ENCODE data around the gene PPP1R13L.

The PPP1R13L gene

GRCh38 chr19:45406226-45407090 is 1.6 kb upstream of the PPP1R13L start, which contains the start of gene POLR1G:
Gene POLR1G, plus strand, starts transcription at chr19:45406644. Its CDS starts 53 bp downstream, at chr19:45406697.
- DNase-seq: peak; percentile 81
- peak; percentile 77 for ATAC-seq

DNA sequence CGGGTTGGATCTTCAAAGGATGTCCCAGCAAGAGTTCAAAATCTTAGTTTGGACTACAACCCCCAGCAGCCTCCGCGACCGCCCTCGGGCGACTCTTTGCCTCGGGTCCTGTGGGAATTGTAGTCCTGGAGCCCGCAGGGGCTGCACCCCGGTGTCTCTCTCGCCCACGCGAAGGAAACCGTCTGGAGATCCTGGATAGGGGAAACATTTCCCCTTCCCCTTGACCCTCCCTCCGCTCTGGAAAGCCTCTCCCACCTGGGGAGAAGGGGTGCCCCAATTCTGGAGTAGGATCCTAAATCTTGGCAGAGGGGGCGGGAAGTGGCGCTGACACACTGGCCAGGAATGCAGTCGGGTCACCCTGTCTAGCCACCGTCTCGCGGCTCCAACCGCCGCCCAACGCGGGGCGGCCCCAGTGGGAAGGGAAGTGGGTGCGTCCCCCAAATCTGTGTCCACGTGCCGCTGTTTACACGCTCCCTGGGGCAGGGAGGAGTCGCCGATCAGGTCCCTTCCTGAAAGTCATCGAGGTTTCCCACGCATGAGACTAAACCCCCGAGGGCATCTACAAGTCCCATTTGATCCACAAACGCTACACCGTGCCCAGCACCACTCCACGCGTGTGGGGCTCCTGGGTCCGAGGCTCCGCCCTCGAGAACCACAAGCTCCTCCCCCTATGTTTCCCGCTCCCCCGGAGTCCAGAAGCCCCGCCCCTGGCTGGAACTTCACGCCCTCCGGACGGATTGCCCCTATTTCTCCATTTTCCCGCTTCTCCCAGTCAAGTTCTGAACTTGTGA is 761 bp upstream of the PPP1R13L start:
- peak; percentile 88 for DNase-seq

DNA sequence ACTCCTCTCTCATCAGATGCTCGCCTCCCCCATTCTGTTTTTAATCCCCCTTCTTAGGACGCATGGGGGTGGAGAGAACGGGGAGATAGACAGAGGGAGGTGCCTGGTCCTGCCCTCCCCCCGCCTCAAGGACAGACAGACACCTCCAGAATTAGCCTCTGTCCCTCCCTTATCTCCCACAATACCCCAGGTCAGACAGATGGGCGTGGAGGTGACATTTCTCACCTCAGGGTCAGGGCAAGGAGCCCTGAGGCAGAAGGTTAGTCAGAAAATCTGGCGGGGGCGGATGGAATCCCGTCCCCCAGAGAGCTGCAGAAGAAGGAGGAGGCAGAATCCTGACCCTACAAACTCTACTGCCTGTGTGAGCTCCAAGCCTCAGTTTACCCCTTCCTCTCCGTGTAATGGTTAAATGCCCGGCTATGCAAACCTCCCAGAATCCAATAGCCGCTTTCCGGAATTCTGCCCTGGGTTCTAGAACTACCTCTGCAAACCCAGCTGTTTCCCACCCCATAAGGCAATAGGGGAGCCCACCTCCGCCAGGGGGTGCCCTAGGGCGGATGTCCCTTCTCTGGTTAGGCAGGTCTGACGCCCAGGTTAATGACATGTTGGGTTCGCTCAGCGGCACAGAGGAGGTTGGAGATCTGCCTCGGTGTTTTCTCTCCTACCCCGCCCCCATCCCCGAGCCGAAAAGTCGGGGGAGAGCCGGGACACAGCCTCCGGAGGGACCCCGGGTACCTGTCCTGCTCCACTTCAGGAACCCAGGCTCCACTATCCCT is 900 bp downstream of the PPP1R13L start:
- ATAC-seq (no peak), DNase-seq (peak; percentile 85)

More for the DNA sequence above, 761 bp upstream of the PPP1R13L start:
- peak; percentile 56 for ATAC-seq

GRCh38 chr19:45403272-45403671 is 1.6 kb downstream of the PPP1R13L start:
- ATAC-seq: no peak
- no peak for DNase-seq

DNA sequence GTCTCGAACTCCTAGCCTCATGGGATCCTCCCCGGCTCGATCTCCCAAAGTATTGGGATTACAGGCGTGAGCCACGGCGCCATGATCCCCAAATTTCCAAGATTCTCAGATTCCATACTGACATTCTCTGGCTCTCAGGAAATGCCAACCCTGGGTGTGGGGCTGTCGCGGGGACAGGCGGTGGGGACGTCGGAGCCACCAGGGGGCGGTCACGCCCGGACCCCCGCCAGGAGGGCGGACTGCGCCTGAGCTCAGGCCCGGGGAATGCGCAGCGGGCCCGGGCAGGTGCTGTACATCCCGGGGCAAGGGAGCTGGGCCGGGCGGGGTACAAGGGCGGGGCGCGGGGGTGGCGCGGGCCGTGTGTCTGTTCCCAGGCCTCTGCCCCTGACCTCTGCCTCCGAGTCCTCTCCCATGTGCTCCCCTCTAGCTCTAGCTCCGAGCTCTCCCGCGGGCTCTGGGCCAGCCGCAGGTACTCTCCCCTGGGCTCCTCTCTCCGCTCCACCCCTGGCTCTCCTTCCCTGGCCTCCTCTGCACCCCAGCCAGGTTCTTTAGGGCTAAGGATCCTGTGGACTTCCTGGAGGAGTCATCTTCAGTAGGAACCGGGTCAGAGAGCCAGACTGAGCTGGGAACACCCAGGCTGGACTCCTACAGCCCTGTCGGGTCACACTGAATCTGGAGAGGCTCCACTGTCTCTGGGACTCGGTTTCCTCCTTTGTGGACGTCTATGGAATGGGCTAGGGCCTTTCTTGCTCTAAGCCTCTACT is 2.4 kb downstream of the PPP1R13L start:
- DNase-seq (peak; percentile 58), ATAC-seq (no peak)

DNA sequence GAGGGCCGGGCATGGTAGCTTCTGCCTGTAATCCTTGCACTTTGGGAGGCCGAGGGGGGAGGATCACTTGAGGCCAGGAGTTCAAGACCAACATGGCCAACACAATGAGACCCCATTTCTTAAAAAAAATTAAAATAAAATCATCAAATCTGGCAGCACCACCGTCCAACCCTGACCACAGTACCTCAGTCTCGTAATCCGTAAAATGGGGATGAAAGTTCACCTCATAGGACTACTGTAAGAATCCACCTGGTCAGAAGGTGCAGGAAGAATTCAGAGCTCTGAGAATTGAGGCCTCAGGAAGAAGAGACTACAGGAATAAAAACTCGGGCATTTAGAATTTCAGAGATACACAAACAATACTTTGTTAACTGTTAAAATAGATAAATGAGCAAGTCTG is 3.1 kb downstream of the PPP1R13L start:
- DNase-seq (no peak), ATAC-seq (no peak)

DNA sequence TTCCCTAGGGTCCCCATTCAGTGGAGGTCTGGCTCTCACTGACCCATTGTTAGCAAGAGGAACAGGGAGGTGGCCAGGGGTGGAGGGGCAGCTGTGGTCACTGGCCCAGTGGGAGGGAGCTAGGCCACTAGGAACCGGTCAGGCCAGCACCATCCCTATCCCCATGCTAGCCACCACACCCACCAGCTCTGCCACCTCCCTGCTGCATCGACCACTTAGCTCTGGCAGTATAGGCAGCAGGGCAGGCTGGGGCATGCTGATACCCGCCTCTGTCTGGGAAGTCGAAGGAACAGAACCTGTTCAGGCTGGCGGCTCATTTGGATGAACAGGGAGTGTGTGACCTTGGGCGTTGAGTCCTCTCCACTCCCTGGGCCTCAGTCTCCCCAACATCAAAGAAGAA is 4.7 kb downstream of the PPP1R13L start:
- no peak for DNase-seq

DNA sequence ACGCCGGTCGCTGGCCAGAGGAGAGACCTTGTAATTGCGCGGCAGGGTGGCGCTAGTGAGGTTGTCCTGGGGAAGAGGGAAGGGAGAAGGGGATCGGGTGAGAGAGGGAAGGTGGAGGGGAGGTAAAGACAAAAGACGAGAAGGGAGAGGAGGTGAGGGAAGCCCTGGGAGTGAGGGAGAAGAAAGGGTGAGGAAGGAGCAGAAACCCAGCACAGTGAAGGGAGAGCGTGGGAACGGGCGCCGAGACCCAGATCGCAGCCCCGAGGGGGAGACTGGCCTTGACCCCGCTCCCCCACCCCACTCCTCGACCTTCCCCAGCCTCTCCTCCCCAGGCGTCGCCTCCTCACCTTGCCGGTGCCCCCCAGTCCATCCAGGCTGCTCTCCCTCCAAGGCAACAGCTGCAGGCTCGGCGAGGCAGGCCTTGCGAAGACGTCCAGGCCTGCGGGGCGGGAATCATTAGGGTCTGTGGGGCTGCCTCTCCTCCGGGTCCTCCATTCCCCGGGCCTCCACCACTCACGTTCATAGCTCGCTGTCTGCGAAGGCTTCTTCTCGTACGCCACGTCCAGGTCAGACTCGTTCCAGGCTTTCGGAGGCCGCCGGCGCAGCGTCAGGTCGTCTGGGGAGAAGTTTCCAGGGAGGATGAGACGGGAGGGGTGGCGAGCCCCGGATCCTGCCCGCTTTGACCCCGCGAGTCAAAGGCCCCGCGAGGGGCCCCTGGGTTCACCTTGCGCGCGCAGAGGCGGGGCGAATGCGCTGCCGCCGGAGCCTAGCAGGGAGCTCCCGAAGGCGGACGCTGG is 8.8 kb downstream of the PPP1R13L start:
- DNase-seq: no peak
- ATAC-seq: no peak

More for the DNA sequence above, 4.7 kb downstream of the PPP1R13L start:
- ATAC-seq: no peak

DNA sequence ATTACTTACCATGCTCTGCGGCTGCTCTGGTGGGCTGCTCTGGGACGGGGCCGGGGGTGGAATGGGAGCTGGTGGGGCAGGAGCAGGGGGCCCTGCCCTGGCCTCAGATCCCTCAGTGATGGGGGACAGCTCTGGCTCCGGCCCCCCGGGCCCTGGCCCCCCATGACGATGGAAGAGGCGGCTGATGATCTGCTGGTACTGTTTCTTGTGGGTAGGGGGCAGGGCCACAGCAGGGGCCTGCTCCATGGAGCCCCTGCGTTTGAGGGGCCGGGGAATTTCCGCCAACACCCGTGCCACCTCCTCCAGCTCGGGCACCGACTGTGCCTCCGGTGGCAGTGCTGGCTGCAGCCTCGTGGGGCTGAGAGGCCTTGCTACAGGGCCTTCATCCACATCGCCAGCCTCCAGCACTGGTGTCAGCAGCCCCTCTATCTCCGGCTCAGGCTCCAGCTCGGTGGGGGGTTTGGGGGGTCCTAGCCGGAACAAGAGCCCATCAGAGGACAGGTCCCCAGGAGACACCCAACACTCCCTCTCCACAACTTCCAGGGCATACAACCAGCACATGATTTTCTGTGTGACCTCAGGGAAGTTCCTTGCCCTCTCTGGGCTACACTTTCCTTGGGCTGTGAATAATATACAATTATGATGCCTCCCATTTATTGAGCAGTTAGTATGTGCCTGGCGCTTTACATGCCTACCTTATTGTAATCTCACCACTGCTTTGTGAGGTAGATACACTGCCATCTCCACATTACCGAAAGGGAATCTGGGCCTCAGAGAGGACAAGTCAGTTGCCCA is 12.8 kb downstream of the PPP1R13L start:
- ATAC-seq (no peak), DNase-seq (no peak)

DNA sequence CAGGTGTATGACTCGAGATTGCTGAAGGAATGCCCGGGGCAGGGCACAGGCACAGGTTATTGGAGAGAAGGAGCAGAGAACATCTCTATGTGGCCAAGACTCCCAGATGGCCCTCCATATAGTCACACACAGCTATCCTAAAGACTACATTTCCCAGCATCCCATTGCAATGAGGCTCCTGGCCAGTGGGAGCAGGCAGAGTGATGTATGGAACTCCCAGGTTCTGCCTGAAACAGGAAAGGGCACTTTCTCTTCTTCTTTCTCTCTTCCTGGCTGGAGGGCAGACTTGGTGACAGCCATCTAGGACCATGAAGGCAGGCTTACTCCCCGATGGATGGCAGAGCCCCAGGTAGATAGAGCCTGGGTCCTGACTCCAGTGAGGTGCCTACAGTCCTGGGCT is 13.5 kb downstream of the PPP1R13L start:
- ATAC-seq (no peak), DNase-seq (no peak)

GRCh38 chr19:45385392-45386221 is 19.3 kb downstream of the PPP1R13L start:
- DNase-seq (no peak), ATAC-seq (peak; percentile 32)

DNA sequence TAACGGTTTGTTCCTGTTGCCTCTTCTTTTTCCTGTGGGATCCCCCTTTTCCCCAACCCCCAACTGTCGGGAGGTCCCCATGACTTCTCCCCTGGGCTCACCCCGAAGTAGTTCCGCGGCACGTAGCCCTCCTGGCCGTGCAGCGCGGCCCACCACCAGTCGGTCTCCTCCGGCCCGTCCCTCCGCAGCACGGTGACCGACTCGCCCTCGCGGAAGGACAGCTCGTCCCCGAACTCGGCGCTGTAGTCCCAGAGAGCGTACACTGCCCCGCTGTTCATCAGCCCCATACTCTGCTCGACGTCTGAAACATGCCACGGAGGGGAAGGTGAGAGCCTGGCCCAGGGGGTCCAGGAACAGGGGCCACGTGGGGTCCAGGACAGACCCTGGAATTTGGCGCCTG is 22.4 kb downstream of the PPP1R13L start:
- DNase-seq (no peak), ATAC-seq (no peak)

DNA sequence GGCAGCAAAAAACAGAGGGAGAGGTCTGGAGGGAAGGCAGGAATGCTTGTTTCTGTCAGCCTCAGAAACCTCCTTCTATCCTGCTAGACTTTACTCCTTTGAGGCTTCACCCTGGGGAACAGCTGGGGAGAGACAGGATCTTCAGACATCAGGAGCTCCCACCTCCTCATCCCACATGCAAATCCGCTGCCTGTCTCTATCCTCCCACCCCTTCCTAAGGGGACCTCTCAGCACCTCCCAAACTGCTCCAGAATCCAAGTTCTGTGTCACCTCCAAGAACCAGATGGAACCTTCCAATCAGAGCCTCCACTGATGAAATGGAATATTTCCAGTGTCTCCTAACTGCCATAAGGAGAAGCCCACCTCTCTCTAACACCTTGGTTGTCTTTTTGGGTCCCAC is 24.8 kb downstream of the PPP1R13L start:
- DNase-seq: no peak
- ATAC-seq: no peak

DNA sequence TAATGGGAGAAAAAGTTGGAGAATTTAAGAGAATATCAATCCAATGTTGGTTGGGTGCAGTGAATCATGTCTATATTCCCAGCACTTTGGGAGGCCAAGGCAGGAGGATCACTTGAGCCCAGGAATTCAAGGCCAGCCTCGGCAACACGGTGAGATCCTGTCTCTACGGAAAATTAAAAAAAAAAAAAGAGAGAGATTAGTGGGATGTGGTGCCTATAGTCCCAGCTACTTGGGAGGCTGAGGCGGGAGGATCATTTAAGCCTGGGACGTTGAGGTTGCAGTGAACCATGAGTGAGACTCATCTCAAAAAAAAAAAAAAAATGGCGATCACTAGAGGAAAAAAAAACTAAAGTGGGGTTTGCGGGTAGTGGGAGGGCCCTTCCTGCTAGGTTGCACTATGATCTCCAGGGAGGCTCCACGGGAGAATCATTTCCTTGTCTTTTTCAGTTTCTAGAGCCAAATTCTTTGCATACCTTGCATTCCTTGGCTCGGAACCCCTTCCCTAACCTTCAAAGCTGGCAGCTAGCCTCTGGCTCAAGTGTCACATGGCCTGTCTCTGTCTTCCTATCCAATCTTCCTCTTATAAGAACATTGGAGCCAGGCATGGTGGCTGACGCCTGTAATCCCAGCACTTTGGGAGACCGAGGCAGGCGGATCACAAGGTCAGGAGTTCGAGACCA is 28.7 kb downstream of the PPP1R13L start:
- ATAC-seq (no peak), DNase-seq (no peak)

DNA sequence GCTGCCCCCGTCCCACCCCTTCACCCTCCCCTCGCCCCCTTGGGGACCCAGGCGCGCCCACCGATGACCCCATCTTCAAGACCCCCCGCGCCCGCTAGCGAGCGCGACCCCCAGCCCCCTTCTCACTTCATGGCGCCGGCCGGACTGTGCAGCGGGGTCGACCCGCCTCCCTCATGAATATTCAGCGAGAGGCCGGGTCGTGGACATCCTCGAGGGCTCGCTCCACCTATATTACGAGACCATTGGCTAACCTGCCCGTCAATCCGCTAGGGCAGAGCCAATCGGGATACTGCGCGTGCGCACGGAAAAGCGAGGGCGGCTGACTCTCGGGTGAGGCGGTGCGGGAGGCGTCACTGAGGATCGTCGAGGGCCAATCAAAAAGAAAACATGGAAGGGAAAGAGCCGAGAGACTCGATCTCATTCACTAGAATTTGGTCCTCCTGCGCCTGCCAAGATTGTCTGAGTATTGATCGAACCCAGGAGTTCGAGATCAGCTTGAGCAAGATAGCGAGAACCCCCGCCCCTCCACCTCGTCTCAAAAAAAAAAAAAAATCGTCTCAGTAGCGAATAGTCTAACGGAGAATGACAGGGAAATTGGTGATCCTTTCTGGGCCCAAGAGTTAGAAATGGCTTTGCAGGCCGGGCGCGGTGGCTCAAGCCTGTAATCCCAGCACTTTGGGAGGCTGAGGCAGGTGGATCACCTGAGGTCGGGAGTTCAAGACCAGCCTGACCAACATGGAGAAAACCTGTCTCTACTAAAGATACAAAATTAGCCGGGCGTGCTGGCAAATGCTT is 34.3 kb downstream of the PPP1R13L start, which contains the start of gene ERCC2:
Gene ERCC2 (minus strand): TSS at position 164 of the 795 bp plus-strand sequence. CDS start 33 bp downstream, at position 131.
- DNase-seq (peak; percentile 100), ATAC-seq (peak; percentile 100)

DNA sequence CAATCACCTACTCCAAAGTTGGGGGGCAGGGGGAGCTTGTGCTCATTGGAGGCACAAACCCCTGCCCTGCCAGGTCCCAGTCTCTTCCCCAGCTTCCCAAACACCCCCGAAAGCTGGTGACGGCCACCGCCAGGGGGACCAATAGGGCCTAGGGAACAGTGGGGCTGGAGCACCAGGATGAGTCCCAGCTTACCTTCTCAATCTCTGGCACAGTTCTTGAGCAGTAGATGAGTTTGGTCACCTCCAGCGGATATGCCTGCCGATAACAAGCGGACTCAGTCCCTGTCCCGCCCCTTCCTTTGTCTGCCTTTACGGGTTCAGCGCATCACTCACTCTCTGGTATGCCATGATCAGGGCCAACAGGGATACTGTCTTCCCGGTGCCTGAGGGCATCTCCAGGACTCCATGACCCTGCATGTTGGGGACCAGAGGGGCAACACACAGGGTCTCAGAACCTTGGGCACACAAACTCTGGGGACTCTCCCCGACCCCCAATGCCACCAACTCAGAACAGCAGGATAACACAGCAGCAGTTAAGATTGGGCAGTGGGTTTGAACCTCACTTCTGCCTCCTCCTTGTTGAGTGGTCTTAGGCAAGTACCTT is 36.0 kb downstream of the PPP1R13L start:
- DNase-seq (no peak), ATAC-seq (no peak)

DNA sequence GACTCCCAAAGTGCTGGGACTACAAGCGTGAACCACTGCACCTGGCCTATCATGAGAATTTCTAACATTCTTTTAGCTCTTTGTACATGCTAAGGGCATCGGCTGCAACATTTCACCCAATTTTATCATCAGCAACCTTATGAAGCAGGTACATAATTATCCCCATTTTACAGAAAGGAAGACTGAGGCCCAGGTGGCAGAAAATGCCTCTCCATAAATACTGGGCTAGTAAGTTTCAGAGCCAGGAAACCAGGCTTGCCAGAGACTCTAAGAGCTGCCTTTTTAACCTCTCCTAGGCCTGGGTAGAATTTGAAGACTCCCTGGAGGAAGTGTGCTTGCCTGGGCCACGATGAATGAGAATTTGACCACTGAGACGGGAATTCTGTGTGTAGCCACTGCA is 36.7 kb downstream of the PPP1R13L start:
- ATAC-seq (no peak), DNase-seq (no peak)
